ENCODE data around the gene HNRNPUL1. TPM values are rescaled to one million over a fixed set of nuclear protein-coding genes. Genes with fewer than 3 reads are reported as not detected.

HNRNPUL1 gene
- total and polyA plus RNA-seq, 2 donors = 79.3 to 123 TPM

DNA sequence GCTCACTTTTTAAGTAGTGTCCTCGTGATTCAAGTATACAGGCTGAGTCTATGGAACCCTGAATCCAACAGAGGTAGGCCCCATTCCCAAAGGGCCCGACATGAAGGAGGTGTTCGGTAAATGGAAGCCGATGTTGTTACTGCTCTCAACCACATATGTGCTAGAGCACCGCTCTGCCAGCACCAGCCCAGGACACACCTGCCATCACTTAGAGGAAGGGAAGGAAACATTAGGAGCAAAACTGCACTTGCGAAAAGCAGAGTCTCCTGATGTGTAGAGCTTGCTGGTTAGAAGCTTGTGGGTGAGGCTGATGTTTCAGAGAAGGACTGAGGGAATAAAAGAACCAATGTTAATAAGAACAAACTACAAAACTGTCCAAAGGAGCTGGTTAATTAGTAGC, 36.4 kb downstream of the HNRNPUL1 start:
- Histone ChIP-seq H3K27ac (ENCODE audit: low read depth) (no peak overlapping the region), H3K4me3 (ENCODE audit: low read depth, low read length) (no peak overlapping the region), H3K4me1 (ENCODE audit: insufficient read depth) (no peaks in the 10 kb centered on the region), H3K36me3 (ENCODE audit: insufficient read depth) (peaks cover 3% of the 10 kb centered on the region)
- no peak for DNase-seq (ENCODE audit: extremely low spot score)
- whole genome bisulfite sequencing = 83% methylated on average over 6 of the region's 6 CpGs

DNA sequence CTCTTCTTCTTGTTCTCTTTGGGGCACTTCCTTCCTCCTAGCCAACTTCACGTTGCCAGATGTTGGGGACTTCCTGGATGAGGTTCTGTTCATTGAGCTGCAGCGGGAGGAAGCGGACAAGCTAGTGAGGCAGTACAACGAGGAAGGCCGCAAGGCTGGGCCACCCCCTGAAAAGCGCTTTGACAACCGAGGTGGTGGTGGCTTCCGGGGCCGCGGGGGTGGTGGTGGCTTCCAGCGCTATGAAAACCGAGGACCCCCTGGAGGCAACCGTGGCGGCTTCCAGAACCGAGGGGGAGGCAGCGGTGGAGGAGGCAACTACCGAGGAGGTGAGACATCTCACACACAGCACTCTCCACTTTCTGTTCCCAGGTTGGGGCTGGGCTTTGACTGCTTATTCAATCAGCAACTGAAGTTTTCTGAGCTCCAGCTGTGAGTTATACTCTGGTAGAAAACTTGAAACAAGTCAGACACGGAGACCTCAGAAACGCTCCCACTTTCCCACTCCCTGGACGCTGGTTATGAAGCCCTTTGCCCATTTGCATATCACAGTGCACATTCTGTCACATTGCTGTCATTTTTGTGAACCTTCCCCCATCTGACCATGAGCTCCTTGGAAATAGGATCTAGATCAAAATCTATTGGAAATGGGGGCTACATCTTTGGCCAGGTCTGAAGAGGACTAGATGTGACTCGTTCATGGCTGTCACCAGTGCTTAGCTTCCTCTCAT, 38.6 kb downstream of the HNRNPUL1 start:
- Histone ChIP-seq H3K4me1 (ENCODE audit: insufficient read depth) (no peaks in the 10 kb centered on the region), H3K27ac (ENCODE audit: low read depth) (no peak overlapping the region), H3K4me3 (ENCODE audit: low read depth, low read length) (no peak overlapping the region), H3K36me3 (ENCODE audit: insufficient read depth) (peaks cover 3% of the 10 kb centered on the region)
- WGBS = 77% methylated on average over 21 of the region's 21 CpGs
- DNase-seq (ENCODE audit: extremely low spot score) = no peak

DNA sequence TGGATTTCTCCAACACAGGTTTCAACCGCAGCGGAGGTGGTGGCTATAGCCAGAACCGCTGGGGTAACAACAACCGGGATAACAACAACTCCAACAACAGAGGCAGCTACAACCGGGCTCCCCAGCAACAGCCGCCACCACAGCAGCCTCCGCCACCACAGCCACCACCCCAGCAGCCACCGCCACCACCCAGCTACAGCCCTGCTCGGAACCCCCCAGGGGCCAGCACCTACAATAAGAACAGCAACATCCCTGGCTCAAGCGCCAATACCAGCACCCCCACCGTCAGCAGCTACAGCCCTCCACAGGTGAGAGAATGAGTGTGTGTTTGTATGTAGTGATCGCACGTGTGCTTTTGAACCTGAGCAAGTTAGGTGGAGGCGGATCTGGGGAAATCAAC, 39.8 kb downstream of the HNRNPUL1 start:
- Histone ChIP-seq H3K4me1 (ENCODE audit: insufficient read depth) (no peaks in the 10 kb centered on the region), H3K4me3 (ENCODE audit: low read depth, low read length) (no peak overlapping the region), H3K36me3 (ENCODE audit: insufficient read depth) (peaks cover 3% of the 10 kb centered on the region), H3K27ac (ENCODE audit: low read depth) (no peak overlapping the region)
- 92% methylated on average over 14 of the region's 14 CpGs for WGBS
- no peak for DNase-seq (ENCODE audit: extremely low spot score)

DNA sequence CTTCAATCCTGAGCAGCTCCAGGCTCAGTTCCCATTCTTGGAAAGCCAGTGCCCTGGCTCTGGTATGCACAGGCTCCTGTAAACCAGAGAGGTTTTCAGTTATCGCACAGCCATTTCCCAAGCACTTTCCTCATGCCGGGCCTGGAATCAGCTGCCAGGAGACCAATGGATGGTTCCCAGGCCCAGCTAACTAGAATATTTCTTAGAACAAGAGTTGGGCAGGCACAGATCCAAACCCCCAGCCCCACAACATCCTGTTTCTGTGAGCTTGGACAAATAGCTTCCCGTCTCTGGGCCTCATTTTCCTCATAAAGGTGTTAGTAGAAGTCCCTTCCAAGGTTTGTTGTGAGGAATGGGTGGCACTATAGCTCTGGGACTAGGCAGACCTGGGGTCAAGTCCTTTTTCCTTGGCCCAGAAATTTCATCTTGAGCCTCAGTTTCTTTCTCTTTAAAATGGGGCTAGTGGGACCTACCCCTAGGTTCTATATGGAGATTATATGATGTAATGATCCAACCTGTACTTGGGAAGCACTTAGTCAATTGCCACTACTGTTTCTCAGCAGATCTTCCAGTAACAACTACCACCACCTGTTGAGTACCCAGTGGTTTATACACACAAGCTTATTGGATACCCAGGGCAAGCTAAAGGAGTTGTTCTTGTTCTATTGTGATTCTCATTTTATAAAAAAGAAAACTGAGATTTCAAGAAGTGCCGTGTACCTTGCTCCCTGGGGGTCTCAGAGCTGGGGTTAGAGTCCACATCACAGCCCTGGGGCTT, 40.7 kb downstream of the HNRNPUL1 start:
- DNase-seq (ENCODE audit: extremely low spot score) = no peak
- no peak overlapping the region for H3K27ac ChIP-seq (ENCODE audit: low read depth)
- no peak overlapping the region for H3K4me3 ChIP-seq (ENCODE audit: low read depth, low read length)

DNA sequence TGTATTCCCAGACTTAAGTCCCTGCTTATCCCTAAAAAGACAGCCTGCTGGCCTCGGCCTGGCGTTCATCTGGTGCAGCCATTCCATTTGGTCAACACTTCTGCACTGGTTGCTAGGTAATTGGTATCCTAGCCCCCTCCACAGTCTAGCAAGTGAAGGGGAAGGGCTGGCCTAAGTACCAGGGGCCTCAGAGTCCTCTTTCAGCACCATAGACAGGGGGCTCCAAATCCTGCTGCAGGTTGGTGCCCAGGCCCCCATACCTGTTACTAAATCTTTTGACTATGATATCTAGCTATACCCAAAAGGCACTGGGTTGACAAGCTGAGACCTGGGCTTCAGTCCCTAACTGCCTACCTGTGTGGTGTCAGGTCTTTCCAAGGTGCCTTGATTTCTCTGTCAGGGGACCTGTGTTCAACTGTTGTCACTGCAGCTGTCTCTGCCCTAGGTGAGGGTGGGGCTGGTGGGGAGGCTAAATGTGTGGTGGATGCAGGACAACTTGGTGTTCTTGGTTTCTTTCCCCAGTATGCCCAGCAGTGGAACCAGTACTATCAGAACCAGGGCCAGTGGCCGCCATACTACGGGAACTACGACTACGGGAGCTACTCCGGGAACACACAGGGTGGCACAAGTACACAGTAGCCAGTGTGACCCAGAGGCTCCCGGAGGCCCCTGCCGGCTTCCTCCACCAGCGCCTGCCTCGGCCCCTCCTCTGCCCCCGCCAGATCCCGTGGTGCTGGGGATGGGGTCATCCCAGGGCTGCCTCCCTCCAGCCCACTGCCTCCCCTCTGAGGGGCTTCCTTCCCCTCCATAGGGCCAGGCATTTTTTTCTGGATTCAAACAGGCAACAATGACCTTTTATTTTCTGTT, 42.0 kb downstream of the HNRNPUL1 start:
- DNase-seq (ENCODE audit: extremely low spot score) = no peak
- WGBS = 75% methylated on average over 13 of the region's 13 CpGs
- Histone ChIP-seq H3K27ac (ENCODE audit: low read depth) (peak overlapping the region; percentile 48), H3K36me3 (ENCODE audit: insufficient read depth) (peaks cover 3% of the 10 kb centered on the region), H3K4me1 (ENCODE audit: insufficient read depth) (no peaks in the 10 kb centered on the region), H3K4me3 (ENCODE audit: low read depth, low read length) (no peak overlapping the region)

More for the DNA sequence above, 40.7 kb downstream of the HNRNPUL1 start:
- 71% methylated on average over 4 of the region's 4 CpGs for WGBS
- Histone ChIP-seq H3K36me3 (ENCODE audit: insufficient read depth) (peaks cover 3% of the 10 kb centered on the region), H3K4me1 (ENCODE audit: insufficient read depth) (no peaks in the 10 kb centered on the region)

DNA sequence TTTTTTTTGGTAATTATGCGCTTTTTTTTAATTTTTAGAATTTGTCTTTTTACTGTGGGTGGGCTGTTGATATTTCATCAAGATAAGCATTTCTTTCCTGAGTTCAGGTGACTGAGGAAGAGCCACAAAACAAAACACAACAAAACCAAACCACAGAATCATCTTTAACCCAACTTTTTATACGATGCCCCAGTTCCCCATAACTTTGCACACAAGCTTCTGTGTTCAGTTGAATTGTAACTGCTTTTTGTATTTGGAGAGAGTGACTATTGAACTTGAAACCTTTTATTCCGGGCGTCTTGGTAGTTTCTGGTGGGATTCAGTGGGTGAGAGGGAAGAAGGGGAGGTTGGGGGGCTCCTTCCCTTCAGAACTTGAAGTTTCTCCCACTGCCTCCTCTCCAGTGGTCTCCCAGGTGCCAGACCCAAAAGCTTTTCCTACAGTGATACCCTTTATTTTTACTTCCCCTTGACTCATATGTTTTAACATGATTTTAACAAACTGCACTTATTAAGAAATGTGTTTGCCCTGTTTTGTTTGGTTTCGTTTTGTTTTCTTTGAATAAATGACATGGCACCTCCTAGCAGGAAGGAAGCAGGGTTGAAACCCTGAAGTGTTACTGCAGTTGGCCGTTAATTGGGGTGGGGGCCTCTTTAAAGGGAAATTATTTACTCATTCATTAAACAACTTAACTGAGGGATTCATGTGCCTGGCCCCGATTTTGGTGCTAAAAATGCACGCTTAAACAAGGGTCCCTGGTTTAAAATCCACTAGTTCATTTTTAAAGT, 43.1 kb downstream of the HNRNPUL1 start:
- WGBS = 64% methylated on average over 8 of the region's 8 CpGs
- no peak overlapping the region for H3K4me3 ChIP-seq (ENCODE audit: low read depth, low read length)
- peaks cover 3% of the 10 kb centered on the region for H3K36me3 ChIP-seq (ENCODE audit: insufficient read depth)
- H3K27ac ChIP-seq (ENCODE audit: low read depth) = peak overlapping the region; percentile 45
- no peaks in the 10 kb centered on the region for H3K4me1 ChIP-seq (ENCODE audit: insufficient read depth)
- no peak for DNase-seq (ENCODE audit: extremely low spot score)

DNA sequence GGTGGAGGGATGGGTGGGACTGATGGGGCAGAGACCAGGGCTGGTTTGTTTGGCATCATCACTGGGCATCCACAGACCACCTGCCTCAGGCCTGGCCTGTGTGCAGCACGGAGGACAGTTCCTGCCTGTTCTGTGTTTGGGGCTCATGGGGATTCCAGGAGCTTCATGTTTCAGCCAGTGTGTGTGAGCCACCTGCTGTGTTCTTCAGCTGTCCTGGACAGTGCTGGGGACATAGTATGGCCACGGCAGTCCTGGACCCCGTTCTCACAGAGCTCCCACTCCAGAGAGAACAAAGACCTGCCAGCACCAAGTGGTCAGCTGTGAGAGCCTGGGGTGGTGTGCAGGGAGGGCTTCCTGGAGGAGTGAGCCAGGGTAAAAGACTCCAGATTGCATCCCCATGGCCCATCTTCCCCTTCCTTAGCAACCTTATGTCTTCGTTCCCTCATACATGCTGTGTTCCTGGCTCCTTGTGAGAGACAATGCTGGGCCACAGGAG, 43.8 kb downstream of the HNRNPUL1 start:
- no peak for DNase-seq (ENCODE audit: extremely low spot score)
- H3K4me3 ChIP-seq (ENCODE audit: low read depth, low read length) = no peak overlapping the region
- H3K36me3 ChIP-seq (ENCODE audit: insufficient read depth) = peaks cover 3% of the 10 kb centered on the region
- H3K27ac ChIP-seq (ENCODE audit: low read depth) = peak overlapping the region; percentile 45
- H3K4me1 ChIP-seq (ENCODE audit: insufficient read depth) = no peaks in the 10 kb centered on the region
- 46% methylated on average over 4 of the region's 4 CpGs for WGBS

DNA sequence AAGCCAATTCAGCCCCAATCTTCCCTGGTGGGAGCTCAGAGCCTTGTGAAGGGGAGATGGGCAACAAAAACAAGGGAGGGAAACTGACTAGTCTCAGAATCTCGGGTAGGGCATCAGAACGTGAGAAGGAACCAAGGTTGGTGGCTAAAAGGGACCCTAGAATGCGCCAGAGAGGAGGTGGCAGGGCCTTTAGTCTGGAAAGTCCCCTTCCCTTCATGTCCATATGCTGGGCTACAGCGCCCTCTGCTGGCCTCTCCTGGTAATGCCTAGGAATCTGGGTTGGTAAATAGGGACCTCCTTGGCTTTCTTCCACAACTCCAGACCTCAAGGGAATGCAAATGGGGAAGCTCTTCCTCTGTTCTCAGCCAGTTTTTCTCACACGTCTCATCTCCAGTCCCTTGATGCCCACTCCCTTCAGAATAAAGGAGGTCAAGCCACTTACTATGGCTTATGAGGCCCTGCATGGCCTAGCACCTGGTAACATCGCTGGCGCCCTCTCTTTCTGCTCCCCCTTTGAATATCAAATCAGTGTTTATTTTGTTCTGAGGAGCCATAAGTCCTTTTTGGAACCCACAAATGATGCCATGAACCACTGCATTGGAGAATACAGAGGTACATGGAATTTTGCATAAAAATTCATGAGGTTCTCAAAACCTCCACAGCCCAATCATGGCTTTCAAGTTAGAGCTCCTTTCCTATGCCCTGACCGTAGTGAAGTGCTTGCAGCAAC, 44.4 kb downstream of the HNRNPUL1 start:
- Histone ChIP-seq H3K4me1 (ENCODE audit: insufficient read depth) (no peaks in the 10 kb centered on the region), H3K27ac (ENCODE audit: low read depth) (peak overlapping the region; percentile 68), H3K36me3 (ENCODE audit: insufficient read depth) (peaks cover 3% of the 10 kb centered on the region), H3K4me3 (ENCODE audit: low read depth, low read length) (peak overlapping the region; percentile 64)
- DNase-seq (ENCODE audit: extremely low spot score) = peak; percentile 87
- 19% methylated on average over 8 of the region's 8 CpGs for WGBS

DNA sequence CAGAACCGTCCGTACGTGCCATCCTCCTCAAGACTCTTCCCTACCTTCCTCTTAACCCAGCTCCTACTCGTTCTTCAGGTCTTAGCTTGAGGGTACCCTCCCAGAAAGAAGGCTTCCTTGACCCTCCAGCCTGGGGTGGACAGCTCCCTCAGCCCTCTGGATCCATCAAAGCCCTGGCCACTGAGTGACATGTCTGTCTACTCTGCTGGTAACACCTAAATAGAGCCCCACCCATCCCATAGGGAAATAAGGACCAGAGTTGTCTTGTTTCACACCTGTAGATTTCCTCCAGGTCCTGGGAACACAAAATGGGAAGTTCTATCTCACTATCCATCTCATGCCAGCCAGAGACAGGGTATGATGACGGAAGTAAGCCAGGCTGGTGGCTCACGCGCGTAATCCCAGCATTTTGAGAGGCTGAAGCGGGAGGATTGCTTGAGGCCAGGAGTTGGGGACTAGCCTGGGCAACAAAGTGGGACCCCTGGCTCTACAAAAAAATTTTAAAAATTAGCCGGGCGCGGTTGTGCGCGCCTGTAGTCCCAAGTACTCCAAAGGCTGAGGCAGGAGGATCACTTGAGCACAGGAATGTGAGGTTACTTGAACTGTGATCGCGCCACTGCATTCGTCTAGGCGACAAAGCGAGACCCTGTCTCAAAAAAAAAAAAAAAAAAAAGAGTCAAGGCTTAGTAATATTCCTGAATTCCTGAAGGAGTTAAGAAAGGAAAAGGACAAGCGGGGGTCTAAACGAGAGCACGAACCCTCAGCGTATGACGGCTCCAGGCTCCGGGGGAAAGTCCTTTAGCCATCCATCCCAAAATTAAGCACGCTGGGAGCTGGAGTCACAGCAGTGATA, 45.2 kb downstream of the HNRNPUL1 start:
- WGBS = 12% methylated on average over 26 of the region's 26 CpGs
- Histone ChIP-seq H3K27ac (ENCODE audit: low read depth) (peak overlapping the region; percentile 96), H3K4me3 (ENCODE audit: low read depth, low read length) (peak overlapping the region; percentile 64), H3K4me1 (ENCODE audit: insufficient read depth) (no peaks in the 10 kb centered on the region), H3K36me3 (ENCODE audit: insufficient read depth) (peaks cover 3% of the 10 kb centered on the region)
- no peak for DNase-seq (ENCODE audit: extremely low spot score)

DNA sequence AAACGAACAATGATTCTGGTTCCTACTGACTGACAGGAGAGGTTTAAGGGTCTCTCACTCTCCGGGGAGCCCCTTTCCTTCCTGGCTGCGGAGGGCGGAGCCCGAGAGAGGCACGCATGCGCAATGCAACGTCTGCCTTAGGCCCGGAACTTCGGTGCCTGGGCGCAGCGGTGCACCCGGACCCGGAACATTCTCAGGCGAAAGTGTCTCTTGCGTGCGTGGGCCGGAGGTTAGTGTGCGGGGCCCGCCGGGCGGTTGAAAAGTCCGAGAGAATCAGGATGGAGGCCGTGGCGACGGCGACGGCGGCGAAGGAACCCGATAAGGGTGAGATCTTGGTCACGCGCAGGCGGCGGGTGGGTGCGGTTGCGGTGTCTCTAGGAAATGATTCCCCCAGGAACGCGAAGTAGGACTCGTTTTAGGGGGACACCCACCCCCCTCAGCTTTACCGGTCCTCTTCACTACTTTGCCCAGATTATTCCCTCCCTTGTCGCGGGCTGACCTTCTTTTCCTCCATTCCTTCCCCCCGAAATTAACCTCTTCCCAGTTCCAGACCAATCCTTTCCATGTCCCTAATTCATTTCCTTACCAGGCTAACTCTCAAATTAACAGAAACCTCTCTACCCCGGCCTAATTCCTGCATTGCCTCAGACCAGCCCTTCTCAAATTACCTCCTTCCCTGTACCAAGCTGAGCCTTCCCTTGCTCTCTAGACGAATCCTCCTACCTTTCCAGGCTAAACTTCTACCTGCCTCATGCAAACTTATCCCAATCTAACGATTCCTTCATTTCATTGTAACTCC, 46.1 kb downstream of the HNRNPUL1 start, which contains the start of gene CCDC97:
Gene CCDC97, plus strand, starts transcription at position 140 of the 799 bp plus-strand sequence. Its CDS starts 139 bp downstream, at position 279.
- Histone ChIP-seq H3K4me3 (ENCODE audit: low read depth, low read length) (peak within 1 kb of the TSS; percentile 64), H3K36me3 (ENCODE audit: insufficient read depth) (peaks cover 2% of the 10 kb centered on the region), H3K27ac (ENCODE audit: low read depth) (peak within 1 kb of the TSS; percentile 96), H3K4me1 (ENCODE audit: insufficient read depth) (no peaks in the 10 kb centered on the region)
- peak; percentile 78 for DNase-seq (ENCODE audit: extremely low spot score)
- under 1% methylated on average over 47 of the region's 47 CpGs for WGBS

DNA sequence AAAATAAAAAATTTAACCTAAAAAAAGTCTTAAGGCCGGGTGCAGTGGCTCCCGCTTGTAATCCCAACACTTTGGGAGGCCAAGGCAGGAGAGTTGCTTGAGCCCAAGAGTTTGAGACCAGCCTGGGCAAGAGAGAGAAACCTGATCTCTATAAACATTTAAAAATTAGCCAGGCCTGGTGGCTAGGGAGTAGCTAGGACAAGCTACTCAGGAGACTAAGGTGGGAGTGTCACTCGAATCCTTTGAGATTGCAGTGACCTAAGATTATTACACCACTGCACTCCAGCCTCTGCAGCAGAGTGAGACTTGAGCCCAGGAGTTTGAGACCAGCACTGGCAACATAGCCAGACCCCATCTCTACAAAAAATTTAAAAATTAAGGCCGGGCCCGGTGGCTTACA, 46.9 kb downstream of the HNRNPUL1 start:
- no peak overlapping the region for H3K27ac ChIP-seq (ENCODE audit: low read depth)
- no peaks in the 10 kb centered on the region for H3K4me1 ChIP-seq (ENCODE audit: insufficient read depth)
- WGBS = 57% methylated on average over 5 of the region's 5 CpGs
- no peak for DNase-seq (ENCODE audit: extremely low spot score)
- H3K36me3 ChIP-seq (ENCODE audit: insufficient read depth) = no peaks in the 10 kb centered on the region
- H3K4me3 ChIP-seq (ENCODE audit: low read depth, low read length) = peak overlapping the region; percentile 64
